PC-9 (cell line): ENCODE data around the gene DRD5.

Experiments
- CTCF ChIP-seq: fragments of 200-600 bp; sonication (generic); conservative IDR thresholded peaks from 2 replicates; pipeline ENCODE4 v1.6.1; 2017; ENCODE audit warnings: mixed run types, antibody characterized with exemption, mild to moderate bottlenecking, moderate library complexity
- EZH2 ChIP-seq: fragments of 200-600 bp; sonication (generic); IDR thresholded peaks from 2 replicates; pipeline ENCODE4 v1.8.0; 2017; ENCODE audit warnings: antibody characterized with exemption, low read depth

- no peak for TF ChIP-seq CTCF
- TF ChIP-seq EZH2: no peak
Measured at GRCh38 chr4:9826551-9826950, 45.1 kb downstream of the DRD5 start.
